Stimulated activated CD4-positive, alpha-beta T cell treated with anti-CD3 and anti-CD28 coated beads, TNF-alpha, amount 100 ng/mL, for 1 hour (primary cell): ENCODE data around the gene RPL21.

ENCODE experiments used
- DNase-seq, 3 donors: peaks; one replicate each; pipeline ENCODE4 v3.0.0-alpha.2; 2020; ENCODE audit warnings: low read depth in 3 of 3, low spot score in 1 of 3

RPL21 gene

DNA sequence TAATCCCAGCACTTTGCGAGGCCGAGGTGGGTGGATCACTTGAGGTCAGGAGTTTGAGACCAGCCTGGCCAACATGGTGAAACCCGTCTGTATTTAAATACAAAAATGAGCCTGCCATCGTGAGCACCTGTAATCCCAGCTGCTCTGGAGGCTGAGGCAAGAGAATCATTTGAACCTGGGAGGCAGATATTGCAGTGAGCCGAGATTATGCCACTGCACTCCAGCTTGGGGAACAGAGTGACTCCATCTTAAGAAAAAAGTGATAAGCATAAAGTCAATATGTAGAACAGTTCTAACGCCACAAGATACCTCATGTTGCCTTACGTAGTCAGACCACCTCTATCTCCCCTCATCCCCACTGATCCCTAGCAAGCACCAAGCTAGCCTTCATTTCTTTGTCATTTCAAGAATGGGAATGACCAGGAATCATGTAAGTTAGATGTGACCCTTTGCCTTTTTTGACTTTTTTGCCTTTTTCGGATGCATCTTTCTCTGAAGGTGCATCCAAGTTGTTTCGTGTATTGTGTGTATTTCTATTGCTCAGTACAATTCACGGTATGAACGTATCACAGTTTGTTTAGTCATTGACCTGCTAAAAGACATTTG, 6.4 kb downstream of the RPL21 start:
- no peak for DNase-seq

DNA sequence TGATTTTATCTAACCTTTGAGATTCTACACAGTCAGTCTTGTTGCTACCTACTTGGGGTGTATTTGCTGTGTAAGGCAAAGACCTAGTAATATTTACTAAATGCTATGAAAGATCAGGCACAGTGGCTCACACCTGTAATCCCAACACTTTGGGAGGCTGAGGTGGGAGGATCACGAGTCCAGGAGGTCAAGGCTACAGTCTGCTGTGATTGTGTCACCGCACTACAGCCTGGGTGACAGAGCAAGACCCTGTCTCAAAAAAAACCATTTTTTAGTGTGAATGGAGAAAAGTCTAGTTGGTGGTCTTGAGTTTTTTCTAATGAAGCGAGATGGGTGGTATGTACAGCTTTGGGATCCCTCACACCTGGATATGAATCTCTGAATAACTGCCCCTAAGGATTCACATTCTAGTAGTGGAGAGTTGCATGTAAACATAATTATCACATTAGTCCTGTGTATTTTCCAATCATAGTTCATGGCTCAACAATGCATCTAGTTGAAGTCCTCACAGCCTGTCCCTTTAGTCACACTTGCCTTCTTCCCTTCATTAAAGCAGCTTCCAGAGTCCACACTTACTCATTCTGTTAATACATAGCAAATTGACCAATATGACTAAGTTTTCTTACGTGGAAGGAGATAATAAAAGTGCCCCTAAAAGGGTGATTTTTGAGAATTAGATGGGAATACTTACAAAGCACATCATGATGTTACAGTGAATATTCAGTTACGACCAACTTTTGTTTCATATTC, 7.5 kb downstream of the RPL21 start:
- DNase-seq, result no peak

DNA sequence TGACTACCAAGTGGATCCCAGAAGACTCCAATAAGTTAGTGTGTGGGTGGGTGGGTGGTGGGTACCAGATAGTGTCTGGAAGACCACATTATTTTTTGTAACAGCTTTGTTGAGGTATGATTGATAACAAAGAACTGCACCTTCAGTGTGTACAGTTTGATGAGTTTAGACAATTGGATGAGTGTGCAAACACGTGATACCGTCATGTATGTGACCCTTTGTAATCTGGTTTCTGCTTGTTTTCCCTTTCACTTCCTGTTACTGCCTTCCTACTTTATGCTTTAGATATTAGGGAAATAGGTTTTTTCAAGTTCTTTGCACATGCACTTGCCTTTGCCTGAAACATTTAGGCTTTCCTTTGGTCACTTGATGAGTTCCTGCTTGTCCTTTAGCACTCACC, 8.5 kb downstream of the RPL21 start:
- no peak for DNase-seq

DNA sequence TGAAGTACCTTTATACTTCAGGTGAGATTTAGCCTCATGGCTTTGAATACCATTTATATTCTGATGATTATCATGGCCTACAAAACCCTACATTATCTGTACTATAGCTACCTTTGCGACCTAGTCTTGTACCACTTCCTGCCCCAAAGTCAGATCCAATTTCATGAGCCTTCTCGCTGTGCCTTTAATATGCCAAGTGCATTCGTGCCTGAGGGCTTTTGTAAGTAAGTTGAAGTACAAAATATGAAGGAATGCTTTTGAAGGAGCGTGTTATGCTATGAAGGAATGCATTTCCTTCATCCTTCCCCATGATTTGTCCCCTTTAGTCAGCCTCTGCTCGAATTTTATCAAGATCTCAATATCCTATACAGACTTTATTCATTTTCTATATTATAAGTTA, 10.0 kb downstream of the RPL21 start:
- DNase-seq, result no peak

DNA sequence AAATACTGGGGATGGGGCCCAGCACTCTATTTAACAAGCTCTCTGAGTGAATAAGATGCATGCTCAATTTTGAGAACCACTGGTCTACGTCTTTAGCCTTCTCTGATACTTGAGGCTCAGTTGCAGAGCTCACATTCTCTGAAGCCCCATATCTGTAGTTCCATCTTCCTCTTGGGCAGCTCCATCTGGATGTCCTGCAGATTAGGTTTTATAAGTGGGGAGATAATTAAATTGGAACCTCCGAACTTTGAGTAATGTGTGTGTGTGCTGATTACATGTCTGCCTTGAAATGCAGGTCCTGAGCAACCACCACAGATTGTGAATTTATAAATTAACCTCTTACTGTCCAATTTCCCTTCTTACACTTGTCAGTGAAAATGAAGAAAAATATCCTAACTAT, 12.1 kb downstream of the RPL21 start:
- no peak for DNase-seq

DNA sequence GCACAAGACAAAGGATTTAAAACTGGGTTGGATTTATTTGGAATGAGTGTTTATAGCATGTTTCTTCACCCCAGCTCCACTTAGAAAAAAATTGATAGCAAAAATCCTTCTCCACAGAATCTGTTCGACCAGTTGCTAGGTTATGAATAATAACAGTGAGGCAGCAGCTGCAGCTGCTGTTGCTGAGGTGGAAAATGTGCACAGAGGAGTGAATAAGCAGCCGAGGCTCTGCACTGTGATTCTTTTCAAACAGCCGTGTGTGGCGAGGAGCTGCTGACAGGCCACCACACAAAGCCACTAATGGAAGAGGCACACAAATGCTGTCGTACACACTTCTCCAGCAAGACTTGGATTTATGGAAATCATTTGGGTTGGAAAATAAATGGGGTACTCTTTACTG, 12.8 kb downstream of the RPL21 start:
- no peak for DNase-seq

DNA sequence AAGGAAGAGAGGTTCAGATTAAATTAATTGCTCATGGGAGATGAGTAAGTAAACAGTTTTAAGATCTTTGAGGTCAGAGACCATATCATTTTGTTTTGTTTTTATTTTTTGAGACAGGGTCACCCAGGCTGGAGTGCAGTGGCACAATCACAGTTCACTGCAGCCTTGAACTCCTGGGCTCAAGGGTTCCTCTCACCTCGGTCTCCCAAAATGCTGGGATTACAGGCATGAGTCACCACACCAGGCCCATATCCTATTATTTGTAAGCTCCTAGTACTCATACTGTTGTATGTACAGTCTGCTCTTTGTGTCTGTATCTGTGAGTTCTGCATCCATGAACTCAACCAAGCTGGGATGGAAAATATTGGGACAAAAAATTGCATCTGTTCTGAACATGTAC, 13.3 kb downstream of the RPL21 start:
- no peak for DNase-seq

DNA sequence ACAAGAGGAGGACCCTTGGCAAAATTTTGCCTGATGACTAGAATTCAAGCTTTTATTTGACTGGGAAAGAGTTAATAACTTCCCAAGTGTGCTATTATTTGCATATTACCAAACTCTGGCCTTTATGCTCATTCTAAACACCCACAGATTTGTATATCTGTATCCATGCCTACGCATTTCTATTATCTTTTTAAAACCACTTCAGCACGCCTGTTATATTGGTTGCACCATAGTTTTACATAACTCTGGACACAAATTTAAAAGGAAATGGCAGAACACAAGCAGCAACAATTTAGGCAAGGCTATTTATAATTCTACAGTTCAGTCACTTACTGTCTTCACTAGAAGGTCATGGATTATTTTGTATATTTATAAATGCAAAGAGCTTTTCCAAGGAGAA, 15.6 kb downstream of the RPL21 start:
- DNase-seq, result no peak

DNA sequence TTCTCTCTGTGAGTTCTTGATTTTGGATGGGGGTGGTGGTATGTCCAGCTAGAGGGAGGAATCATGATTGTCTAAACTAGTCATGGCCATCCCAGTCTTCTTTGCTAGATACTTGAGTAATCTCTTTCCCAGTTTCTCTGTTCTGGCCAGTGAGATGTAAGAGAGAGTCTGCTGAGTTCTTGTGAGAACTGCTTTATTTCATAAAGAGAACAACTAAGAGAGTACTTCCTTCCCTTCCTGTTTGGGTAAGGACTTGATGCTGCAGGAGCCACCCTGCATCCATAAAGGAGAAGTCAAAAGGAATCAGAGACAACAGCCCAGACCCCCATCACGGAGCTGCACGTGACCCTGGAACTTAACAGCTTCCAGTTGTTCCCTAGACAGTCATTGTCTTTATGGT, 16.2 kb downstream of the RPL21 start:
- DNase-seq, result no peak

DNA sequence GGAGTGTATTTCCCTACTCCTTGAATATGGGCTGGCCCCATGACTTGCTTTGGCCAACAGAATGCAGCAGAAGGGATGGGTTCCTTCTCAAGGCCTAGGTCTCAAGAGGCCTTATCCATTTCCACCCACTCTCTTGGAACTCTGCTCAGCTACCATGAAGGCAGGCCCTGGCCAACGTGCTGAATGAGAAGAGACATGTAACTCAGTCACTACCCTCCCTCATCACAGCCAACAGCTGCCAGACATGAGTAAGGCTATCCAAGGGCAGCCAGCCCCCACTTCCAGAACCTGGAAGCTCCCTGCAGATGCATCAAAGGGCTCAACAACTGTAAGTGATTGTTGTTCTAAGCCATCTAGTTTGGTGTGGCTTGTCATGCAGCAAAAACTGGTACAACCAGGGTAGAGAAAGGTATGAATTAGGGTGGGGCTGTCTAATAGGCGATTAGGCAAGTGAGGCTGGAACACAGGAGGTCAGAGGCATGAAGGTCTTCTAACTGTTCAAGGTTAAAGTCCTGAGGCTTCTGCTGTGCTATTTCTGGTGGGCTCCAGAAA, 17.8 kb downstream of the RPL21 start:
- DNase-seq, result no peak

DNA sequence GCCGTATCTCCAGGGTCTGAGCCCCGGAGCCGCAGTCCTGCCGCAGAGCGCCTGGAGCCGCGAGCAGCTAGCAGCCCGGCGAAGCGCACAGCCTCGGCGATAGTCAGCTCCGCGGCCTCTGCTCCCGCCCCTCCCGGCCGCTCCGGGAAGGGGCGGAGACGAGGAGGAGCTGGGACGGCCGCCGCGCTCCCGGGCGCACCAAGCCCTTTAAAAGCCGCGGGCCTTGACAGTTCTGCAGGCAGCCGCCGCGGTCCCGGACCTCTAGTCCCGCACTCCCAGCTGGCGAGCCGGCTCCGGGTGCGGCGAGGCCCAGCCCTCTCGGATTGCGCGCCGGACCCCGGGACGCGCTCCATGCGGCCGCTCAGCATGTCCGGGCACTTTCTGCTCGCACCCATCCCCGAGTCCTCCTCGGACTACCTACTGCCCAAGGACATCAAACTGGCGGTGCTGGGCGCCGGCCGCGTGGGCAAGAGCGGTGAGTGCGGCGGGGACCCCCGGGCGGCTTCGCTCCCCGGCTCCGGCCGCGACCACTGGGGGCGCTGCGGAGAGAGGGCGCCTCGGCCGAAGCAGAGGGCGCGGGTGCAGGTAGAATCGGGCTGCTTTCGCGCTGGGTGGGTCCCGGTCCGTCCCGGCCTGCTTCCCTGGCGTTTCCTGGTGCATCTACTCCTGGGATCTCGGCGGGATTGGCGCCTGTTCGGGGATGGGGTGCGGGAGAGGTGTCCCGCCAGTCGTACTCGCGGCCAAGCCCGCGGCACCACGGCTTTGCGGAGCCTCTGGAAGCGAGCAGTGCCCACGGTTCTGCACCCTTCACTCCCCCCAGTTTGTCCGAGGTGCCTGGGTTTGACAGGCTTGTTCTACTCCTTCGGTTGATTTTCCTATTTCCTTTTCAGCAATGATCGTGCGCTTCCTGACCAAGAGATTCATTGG, 19.5 kb downstream of the RPL21 start, which contains the start of gene RASL11A:
TSS of gene RASL11A (plus strand) at position 237 of the 927 bp plus-strand sequence. CDS start at position 352, 115 bp downstream.
- peak; percentile 16 to 74 (median 36) for DNase-seq

DNA sequence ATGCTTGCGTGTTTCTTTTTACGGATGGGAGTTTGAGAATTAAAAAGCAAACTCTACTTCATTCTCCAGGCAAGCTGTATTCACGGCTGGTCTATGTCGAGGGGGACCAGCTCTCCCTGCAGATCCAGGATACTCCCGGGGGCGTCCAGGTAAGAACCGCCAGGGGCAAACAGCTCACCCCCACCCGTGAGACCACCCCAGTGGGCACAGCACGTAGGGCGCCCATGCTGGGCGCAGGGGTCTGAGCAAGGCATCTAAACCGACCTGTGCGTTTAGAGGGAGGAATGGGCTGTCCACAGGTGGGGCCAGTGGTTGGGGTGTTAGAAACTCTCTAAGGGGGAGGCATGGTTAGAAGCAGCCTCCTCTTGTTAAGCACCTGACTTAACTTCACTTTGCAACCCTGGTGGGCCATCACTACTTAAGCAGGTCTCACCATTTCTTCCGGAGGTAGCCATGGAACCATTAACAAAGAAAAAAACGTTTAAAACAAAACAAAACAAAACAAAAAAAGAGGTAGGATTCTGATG, 20.3 kb downstream of the RPL21 start:
- no peak for DNase-seq

DNA sequence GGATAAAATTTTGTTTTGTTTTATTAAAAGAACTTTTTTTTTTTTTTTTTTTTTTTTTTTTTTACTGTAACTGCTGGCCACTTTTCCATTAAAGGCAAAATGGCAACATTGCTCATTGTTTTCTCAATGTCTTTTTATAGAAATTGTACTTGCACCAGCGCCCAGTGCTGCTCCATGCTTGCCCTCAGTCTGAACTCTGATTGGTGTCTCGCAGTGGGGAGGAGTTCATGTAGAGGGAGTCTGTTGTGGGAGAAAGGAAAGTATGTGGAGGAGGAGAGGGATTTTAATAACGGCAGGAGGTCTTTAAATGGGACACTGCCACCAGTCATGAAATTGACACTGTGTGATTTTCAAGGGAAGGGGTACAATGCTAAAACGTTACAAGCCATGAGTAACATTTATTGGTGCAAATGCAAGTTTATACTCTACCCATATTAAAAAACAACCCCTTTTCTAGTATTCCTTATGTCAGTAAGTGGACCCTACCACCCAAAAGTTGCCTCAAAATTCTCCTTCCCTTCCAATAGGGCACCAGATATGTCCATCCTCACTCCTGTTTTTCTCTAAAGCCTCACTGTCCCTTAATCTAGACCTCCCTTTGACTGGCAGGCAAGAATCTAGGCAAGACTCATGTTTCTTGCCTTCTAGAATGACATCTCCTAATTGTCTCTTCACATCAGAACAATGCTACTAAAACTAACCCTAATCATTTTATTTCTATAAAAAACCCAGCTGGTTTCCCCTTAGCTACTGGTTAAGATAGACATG, 22.5 kb downstream of the RPL21 start:
- DNase-seq, result no peak

DNA sequence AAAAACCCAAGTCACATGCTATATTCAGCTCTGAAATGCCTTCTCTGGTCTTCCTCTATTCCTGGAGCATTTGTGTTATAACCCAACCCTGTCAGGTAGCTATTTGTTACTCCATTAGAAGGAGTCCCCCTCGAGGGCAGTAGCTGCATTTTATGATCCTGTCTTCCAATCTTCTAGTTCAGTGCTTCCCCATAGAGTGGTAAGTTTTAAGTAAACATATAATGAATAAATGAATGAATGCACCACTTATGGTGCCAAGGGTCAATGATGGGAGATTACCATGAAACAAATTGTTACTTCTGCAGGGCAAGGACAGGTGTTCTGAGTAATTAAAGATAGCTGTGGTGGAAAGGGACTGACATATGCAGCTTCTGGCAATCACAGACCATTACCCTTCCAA, 23.3 kb downstream of the RPL21 start:
- DNase-seq, result no peak

DNA sequence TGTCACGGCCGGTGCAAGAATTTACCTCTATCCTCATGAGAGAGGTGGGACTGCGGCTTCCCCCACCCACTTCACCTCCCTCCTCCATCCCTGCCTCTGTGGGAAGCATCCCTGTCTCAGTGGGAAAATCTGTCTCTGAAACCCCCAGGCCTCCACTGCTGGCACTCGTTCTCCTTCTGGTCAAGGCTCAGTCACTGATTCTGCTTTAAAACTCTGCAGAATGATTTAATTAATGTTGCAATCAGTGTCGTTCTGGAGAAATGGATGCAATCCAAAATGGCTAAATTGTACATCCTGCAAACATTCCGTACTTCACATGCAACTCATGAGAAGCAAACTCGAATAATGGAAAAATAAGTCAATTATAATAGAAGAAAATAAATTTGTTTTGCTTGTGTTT, 24.8 kb downstream of the RPL21 start:
- no peak for DNase-seq

DNA sequence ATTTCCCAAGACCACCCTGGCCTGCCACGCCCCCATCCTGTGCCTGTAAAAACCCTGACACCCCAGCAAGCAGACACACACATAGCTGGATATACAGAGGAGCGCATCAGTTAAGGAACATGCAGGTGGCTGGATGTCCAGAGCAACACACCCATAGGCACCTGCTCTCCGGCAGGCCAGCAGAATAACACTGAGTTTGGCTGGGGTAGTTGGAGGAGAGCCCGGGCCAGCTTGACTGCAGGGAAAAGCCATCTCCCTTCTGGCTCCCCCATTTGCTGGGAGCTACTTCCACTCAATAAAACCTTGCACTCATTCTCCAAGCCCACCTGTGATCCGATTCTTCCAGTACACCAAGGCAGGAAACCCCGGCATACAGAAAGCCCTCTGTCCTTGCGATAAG, 28.1 kb downstream of the RPL21 start:
- no peak for DNase-seq

DNA sequence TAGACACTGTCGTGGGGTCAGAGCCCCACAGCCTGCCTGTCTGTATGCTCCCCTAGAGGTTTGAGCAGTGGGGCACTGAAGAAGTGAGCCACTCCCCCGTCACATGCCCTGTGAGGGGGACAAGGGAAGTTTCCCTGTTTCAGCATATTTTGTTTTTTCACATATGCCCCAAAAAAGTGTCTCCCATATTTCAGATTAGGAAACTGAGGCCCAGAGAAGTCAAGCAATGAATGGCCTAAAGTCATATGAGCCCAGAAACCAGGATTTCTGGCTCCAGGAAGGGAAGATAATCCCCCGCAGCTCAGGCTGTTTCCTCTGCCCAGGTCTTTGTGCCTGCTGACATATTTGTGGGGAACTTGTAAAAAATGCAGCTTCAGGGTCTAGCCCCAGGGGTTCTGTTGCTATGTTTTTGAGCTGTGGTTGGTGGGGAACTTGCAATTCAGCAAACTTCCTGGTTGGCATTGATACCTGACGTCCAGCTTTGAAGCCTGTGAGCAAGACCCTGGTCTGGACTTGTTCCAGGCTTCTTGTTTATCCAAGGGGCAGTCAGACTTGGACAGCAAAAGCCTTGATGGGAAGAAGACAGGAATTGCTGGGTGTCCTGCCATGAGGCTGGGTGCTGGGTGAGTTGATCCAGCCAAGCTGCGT, 28.8 kb downstream of the RPL21 start:
- DNase-seq, result no peak

DNA sequence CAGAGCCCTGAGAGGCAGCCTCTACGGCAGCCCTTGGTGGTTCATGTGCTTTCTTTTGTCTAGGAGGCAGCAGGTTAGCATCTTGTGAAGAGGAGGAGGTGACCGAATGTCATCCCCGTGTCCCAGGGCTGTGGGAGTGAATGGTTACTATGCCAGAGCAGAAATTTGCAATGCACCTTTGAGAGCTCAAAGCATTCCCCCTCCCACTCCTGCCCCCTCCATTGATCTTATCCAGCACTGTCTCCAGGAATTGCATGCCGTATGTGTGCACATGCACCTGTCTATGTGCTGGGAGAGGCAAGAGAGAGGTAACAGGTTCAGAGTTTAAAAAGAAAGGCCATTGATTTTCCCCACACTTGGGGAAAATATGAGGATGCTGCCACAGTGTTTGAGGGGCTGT, 29.5 kb downstream of the RPL21 start:
- DNase-seq, result no peak

DNA sequence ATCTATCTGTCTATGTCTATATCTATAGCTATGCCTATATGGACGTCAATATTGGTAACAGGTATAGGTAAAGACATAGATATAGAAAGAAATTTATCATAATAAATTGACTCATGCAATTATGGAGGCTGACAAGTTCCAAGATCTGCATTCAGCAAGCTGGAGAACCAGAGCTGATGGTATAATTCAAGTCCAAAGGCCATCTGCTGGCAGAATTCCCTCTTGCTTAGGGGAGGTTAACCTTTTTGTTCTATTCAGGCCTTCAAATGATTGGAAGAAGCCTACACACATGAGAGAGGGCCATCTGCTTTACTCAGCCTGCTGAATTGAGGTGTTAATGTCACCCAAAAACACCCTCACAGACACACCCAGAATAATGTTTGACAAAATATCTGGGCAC, 30.1 kb downstream of the RPL21 start:
- no peak for DNase-seq

DNA sequence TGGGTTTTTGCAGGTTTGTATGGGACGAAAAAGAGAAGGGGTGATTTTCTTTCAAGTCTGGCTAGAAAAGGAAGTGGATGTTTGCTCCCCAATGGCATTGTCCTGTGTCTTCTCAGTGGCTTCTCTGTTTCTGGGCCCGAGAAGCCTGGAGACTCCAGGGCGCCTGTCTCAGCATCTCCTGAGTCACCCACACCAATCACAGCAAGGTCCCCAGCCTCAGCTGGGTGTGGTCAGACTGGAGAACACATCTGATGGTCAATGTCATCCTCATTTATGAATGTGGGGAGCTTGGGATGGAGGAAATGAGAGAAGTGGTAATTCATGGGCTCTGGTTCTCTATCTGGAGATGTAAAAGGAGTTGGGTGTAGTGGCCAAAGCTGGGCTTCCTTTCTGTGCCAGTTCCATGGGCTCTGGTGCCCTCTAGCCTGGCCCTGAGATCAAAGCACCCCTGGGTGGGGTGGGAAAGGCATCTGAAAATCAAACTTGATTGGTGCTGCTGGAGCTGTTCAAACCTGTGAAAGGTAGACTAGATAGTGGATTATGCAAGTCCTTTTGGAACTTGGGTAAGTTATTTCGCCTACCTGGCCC, 32.6 kb downstream of the RPL21 start:
- no peak for DNase-seq
